Loucy (cell line): Measurements from ENCODE around the gene IGF1R.

ENCODE experiments used
- H2AFZ ChIP-seq: fragments of 200-600 bp; sonication (generic); 2 replicates; pipeline ENCODE4 v1.6.0; 2016; ENCODE audit warnings: antibody characterized with exemption, mild to moderate bottlenecking, low read length, moderate library complexity
- H3F3A ChIP-seq: fragments of 200-600 bp; 2 replicates; pipeline ENCODE4 v1.6.0; 2016; ENCODE audit warnings: antibody characterized with exemption, low read depth, mild to moderate bottlenecking
- H3K27me3 ChIP-seq: fragments of 200-600 bp; sonication (generic); 2 replicates; pipeline ENCODE4 v1.6.1; 2014; ENCODE audit warnings: low read length, mild to moderate bottlenecking; ENCODE audit not compliant: insufficient read depth, poor library complexity, severe bottlenecking
- H3K36me3 ChIP-seq: fragments of 200-600 bp; sonication (generic); 2 replicates; pipeline ENCODE4 v1.6.1; 2016; ENCODE audit warnings: low read length; ENCODE audit not compliant: insufficient read depth
- H3K4me1 ChIP-seq: fragments of 200-600 bp; sonication (generic); 2 replicates; pipeline ENCODE4 v1.5.1; 2014; ENCODE audit warnings: low read length, mild to moderate bottlenecking; ENCODE audit not compliant: insufficient read depth, poor library complexity, severe bottlenecking
- H3K4me2 ChIP-seq: fragments of 200-600 bp; sonication (generic); 2 replicates; pipeline ENCODE4 v1.6.0; 2014; ENCODE audit warnings: antibody characterized with exemption, low read length, low read depth, mild to moderate bottlenecking; ENCODE audit not compliant: poor library complexity, severe bottlenecking
- H3K4me3 ChIP-seq: fragments of 200-600 bp; sonication (generic); 2 replicates; pipeline ENCODE4 v1.5.1; 2014; ENCODE audit warnings: low read length, mild to moderate bottlenecking, mixed read lengths; ENCODE audit not compliant: poor library complexity, severe bottlenecking
- H3K79me2 ChIP-seq: fragments of 200-600 bp; sonication (generic); 2 replicates; pipeline ENCODE4 v1.6.1; 2014; ENCODE audit warnings: low read length; ENCODE audit not compliant: insufficient read depth
- H3K9ac ChIP-seq: fragments of 200-600 bp; sonication (generic); 2 replicates; pipeline ENCODE4 v1.6.0; 2014; ENCODE audit warnings: mild to moderate bottlenecking, low read depth, low read length, moderate library complexity; ENCODE audit not compliant: poor library complexity, severe bottlenecking
- H3K9me2 ChIP-seq: fragments of 200-600 bp; sonication (generic); replicated peaks from 2 replicates; pipeline ENCODE4 v1.6.1; 2016; ENCODE audit warnings: low read depth, low read length, mixed read lengths
- H3K9me3 ChIP-seq: fragments of 200-600 bp; sonication (generic); 2 replicates; pipeline ENCODE4 v1.6.1; 2014; ENCODE audit warnings: mild to moderate bottlenecking, antibody characterized with exemption, low read length, low read depth; ENCODE audit not compliant: insufficient read depth
- H4K20me1 ChIP-seq: fragments of 200-600 bp; sonication (generic); 2 replicates; pipeline ENCODE4 v1.6.0; 2014; ENCODE audit warnings: antibody characterized with exemption, low read length, mild to moderate bottlenecking; ENCODE audit not compliant: insufficient read depth, poor library complexity, severe bottlenecking
- CTCF ChIP-seq: fragments of 200-600 bp; sonication (generic); conservative IDR thresholded peaks from 2 replicates; pipeline ENCODE4 v1.5.1; 2014; ENCODE audit warnings: mild to moderate bottlenecking, antibody characterized with exemption, low read length
- EZH2phosphoT487 ChIP-seq: fragments of 200-600 bp; IDR thresholded peaks from 2 replicates; pipeline ENCODE4 v1.6.1; 2018; ENCODE audit warnings: antibody characterized with exemption, mild to moderate bottlenecking, moderate library complexity, borderline replicate concordance

IGF1R gene

GRCh38 chr15:98996169-98996568 lies 347.8 kb downstream of the IGF1R start:
- Histone ChIP-seq H3K79me2 (no peaks in the 10 kb centered on the region), H3F3A (no peaks in the 10 kb centered on the region), H2AFZ (no peak overlapping the region), H4K20me1 (no peaks in the 10 kb centered on the region), H3K4me1 (no peaks in the 10 kb centered on the region), H3K27me3 (no peaks in the 10 kb centered on the region), H3K4me2 (no peak overlapping the region), H3K9me2 (no peaks in the 10 kb centered on the region), H3K4me3 (no peak overlapping the region), H3K36me3 (no peaks in the 10 kb centered on the region), H3K9ac (no peak overlapping the region), H3K9me3 (no peaks in the 10 kb centered on the region)
- no peak for TF ChIP-seq CTCF
- TF ChIP-seq EZH2phosphoT487 = no peak

GRCh38 chr15:98996624-98997023 lies 348.3 kb downstream of the IGF1R start:
- TF ChIP-seq EZH2phosphoT487 (no peak), CTCF (no peak)
- Histone ChIP-seq H3K4me1 (no peaks in the 10 kb centered on the region), H2AFZ (no peak overlapping the region), H3K4me3 (no peak overlapping the region), H3K9me2 (no peaks in the 10 kb centered on the region), H3K4me2 (no peak overlapping the region), H3K36me3 (no peaks in the 10 kb centered on the region), H3K9me3 (no peaks in the 10 kb centered on the region), H3F3A (no peaks in the 10 kb centered on the region), H4K20me1 (no peaks in the 10 kb centered on the region), H3K79me2 (no peaks in the 10 kb centered on the region), H3K9ac (no peak overlapping the region), H3K27me3 (no peaks in the 10 kb centered on the region)

- Histone ChIP-seq H3K4me1 (no peaks in the 10 kb centered on the region), H4K20me1 (no peaks in the 10 kb centered on the region), H3K9me3 (no peaks in the 10 kb centered on the region), H3K9me2 (no peaks in the 10 kb centered on the region), H3K79me2 (no peaks in the 10 kb centered on the region), H3F3A (no peaks in the 10 kb centered on the region), H3K4me3 (no peak overlapping the region), H3K4me2 (no peak overlapping the region), H3K36me3 (no peaks in the 10 kb centered on the region), H2AFZ (no peak overlapping the region), H3K9ac (no peak overlapping the region), H3K27me3 (no peaks in the 10 kb centered on the region)
- TF ChIP-seq EZH2phosphoT487 (no peak), CTCF (no peak)
Observed at GRCh38 chr15:98997312-98997711, 349.0 kb downstream of the IGF1R start.
